Measurements from ENCODE around the gene JAG1.

- TF ChIP-seq CTCF (IDR thresholded peaks at IDR 0.05; ENCODE audit: insufficient read depth, low read depth, low read length) (no peak), EZH2 (IDR thresholded peaks at IDR 0.05; ENCODE audit: insufficient read depth, low read length) (no peak)
Observed at GRCh38 chr20:10719740-10720385, 46.1 kb upstream of the JAG1 start.

Measured in astrocyte (in vitro differentiated cells and primary cell).